Body of pancreas (tissue), 4 donors: Measurements from ENCODE around the gene RNF111.

Experiments used
- POLR2A ChIP-seq, 3 donors: fragments of 450-650 bp; IDR thresholded peaks; one replicate each; pipeline ENCODE4 v1.6.1; 2016; ENCODE audit warnings: antibody characterized with exemption in 3 of 3, mild to moderate bottlenecking in 2 of 3
- TF ChIP-seq, protein P1 (sequence below), 7 experiments: fragments of 450-650 bp in 4 of 7; fragments of 200-600 bp in 3 of 7; sonication (generic) in 3 of 7; IDR thresholded peaks; one replicate each; pipeline ENCODE4 v1.5.1; 2016 to 2019; ENCODE audit warnings: antibody characterized with exemption in 7 of 7

DNA sequence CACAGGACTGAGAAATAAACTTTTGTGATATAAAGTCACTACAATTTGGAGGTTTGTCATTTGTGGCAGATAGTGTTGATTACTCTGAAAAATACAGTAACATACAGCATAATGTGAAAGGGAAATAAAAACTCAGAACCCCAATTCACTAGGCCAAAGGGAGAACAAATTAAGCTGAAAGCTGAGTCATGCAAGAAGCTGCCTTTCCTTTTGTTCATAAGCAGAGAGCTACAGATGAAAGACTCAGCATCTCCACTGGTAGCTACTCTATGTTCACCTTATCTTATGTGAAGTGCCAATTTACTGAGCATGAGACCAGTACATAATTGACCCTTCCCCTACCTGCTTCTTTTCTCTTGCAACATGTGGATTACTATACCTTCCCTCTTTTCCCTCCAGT lies 34.7 kb upstream of the RNF111 start:
- TF ChIP-seq POLR2A (IDR thresholded peaks at IDR 0.05), result no peak
- TF ChIP-seq, protein P1, sequence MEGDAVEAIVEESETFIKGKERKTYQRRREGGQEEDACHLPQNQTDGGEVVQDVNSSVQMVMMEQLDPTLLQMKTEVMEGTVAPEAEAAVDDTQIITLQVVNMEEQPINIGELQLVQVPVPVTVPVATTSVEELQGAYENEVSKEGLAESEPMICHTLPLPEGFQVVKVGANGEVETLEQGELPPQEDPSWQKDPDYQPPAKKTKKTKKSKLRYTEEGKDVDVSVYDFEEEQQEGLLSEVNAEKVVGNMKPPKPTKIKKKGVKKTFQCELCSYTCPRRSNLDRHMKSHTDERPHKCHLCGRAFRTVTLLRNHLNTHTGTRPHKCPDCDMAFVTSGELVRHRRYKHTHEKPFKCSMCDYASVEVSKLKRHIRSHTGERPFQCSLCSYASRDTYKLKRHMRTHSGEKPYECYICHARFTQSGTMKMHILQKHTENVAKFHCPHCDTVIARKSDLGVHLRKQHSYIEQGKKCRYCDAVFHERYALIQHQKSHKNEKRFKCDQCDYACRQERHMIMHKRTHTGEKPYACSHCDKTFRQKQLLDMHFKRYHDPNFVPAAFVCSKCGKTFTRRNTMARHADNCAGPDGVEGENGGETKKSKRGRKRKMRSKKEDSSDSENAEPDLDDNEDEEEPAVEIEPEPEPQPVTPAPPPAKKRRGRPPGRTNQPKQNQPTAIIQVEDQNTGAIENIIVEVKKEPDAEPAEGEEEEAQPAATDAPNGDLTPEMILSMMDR (IDR thresholded peaks at IDR 0.05), result no peak
